ENCODE measurements around the gene ANKMY1.

- TF ChIP-seq, protein P1, sequence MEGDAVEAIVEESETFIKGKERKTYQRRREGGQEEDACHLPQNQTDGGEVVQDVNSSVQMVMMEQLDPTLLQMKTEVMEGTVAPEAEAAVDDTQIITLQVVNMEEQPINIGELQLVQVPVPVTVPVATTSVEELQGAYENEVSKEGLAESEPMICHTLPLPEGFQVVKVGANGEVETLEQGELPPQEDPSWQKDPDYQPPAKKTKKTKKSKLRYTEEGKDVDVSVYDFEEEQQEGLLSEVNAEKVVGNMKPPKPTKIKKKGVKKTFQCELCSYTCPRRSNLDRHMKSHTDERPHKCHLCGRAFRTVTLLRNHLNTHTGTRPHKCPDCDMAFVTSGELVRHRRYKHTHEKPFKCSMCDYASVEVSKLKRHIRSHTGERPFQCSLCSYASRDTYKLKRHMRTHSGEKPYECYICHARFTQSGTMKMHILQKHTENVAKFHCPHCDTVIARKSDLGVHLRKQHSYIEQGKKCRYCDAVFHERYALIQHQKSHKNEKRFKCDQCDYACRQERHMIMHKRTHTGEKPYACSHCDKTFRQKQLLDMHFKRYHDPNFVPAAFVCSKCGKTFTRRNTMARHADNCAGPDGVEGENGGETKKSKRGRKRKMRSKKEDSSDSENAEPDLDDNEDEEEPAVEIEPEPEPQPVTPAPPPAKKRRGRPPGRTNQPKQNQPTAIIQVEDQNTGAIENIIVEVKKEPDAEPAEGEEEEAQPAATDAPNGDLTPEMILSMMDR (IDR thresholded peaks at IDR 0.05): no peak
- TF ChIP-seq EP300 (IDR thresholded peaks at IDR 0.05; ENCODE audit: low read depth) (no peak), POLR2A (IDR thresholded peaks at IDR 0.05) (no peak)
Measured at GRCh38 chr2:240459401-240460252, 98.2 kb downstream of the ANKMY1 start.
